ENCODE measurements around the gene CXCL5. TPM values are rescaled to one million over a fixed set of nuclear protein-coding genes. Genes with fewer than 3 reads are reported as not detected.

CXCL5 gene
- total RNA-seq, 2 donors from 2014 or later: 0.13 to 1.0 TPM

DNA sequence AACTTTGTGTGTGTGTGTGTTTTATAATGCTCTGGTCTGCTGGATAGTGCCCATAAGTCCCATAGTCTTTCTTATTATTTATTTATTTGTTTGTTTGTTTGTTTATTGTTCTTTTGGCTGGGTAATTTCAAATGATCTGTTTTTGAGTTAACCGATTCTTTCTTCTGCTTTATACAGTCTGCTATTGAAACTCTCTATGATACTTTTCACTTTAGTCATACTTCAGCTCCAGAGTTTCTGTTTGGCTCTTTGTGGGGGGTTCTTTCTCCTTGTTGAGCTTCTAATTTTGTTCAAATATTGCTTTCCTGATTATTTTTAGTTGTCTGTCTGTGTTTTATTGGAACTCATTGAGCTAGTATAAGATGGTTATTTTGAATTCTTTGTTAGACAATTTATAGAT is 30.0 kb upstream of the CXCL5 start:
- Histone ChIP-seq H3K9ac (ENCODE audit: low read depth in 2 of 2, low read length in 2 of 2) (no peak overlapping the region), H3K4me1 (no peaks in the 10 kb centered on the region), H3K27me3 (no peaks in the 10 kb centered on the region), H3K36me3 (no peaks in the 10 kb centered on the region), H3K9me3 (no peaks in the 10 kb centered on the region), H3K4me3 (no peak overlapping the region), H3K27ac (no peak overlapping the region)
- TF ChIP-seq, protein P1, sequence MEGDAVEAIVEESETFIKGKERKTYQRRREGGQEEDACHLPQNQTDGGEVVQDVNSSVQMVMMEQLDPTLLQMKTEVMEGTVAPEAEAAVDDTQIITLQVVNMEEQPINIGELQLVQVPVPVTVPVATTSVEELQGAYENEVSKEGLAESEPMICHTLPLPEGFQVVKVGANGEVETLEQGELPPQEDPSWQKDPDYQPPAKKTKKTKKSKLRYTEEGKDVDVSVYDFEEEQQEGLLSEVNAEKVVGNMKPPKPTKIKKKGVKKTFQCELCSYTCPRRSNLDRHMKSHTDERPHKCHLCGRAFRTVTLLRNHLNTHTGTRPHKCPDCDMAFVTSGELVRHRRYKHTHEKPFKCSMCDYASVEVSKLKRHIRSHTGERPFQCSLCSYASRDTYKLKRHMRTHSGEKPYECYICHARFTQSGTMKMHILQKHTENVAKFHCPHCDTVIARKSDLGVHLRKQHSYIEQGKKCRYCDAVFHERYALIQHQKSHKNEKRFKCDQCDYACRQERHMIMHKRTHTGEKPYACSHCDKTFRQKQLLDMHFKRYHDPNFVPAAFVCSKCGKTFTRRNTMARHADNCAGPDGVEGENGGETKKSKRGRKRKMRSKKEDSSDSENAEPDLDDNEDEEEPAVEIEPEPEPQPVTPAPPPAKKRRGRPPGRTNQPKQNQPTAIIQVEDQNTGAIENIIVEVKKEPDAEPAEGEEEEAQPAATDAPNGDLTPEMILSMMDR (IDR thresholded peaks at IDR 0.05): no peak
- no peak for DNase-seq
- intact Hi-C loops (cut with DNase I): no loop called here

DNA sequence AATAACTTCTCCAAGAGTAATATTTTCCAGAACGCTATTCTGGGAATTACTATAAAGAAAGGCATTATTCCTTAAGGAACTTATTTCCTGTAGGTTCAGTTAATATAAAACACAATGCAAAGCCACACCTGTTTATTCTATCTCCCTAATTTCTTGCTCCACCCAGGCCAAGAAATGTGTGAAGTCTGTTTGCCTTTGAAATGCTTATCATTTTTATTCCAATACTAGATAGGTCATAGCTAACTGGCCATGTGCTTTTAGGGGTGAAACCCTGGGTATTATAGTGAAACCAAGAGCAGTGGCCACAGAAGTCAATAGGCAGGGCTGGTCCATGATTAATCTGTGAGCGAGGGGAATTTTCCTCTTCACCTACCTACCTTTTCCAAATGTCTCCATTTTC is 25.2 kb upstream of the CXCL5 start:
- intact Hi-C loops (cut with DNase I): no loop called here

DNA sequence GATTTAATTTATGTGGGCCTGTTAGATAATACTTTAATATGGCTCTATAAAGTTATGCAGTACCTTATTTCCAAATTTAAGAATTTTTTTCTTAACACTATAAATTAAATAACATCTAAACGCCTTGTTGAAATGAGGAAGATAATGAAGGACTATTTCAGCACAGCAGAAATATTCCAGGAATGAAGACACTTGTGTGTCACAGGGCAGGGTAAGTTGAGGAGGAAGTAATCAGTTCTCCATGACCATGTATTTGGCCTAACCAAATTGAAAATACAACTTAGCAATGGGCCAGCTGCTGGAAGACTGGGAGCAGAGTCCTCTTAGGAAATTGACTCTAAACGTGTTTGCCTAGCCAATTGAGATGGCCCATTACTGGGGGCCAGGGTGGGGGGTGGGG is 23.1 kb upstream of the CXCL5 start:
- Histone ChIP-seq H3K9ac (ENCODE audit: low read depth in 2 of 2, low read length in 2 of 2) (no peak overlapping the region), H3K4me3 (no peak overlapping the region), H3K27ac (no peak overlapping the region), H3K36me3 (no peaks in the 10 kb centered on the region), H3K4me1 (no peaks in the 10 kb centered on the region), H3K9me3 (no peaks in the 10 kb centered on the region), H3K27me3 (no peaks in the 10 kb centered on the region)
- DNase-seq: no peak
- intact Hi-C loops (cut with DNase I): no loop called here
- TF ChIP-seq, protein P1 (IDR thresholded peaks at IDR 0.05): no peak

More for the DNA sequence above, 25.2 kb upstream of the CXCL5 start:
- peak overlapping the region; percentile 76 for H3K27ac ChIP-seq
- H3K36me3 ChIP-seq: no peaks in the 10 kb centered on the region
- no peaks in the 10 kb centered on the region for H3K9me3 ChIP-seq
- H3K4me1 ChIP-seq: no peaks in the 10 kb centered on the region
- H3K9ac ChIP-seq (ENCODE audit: low read depth in 2 of 2, low read length in 2 of 2): peak overlapping the region in 1 of 2 donors; percentile 68
- H3K4me3 ChIP-seq: no peak overlapping the region
- no peaks in the 10 kb centered on the region for H3K27me3 ChIP-seq
- TF ChIP-seq, protein P1 (IDR thresholded peaks at IDR 0.05): no peak
- peak; percentile 66 for DNase-seq

DNA sequence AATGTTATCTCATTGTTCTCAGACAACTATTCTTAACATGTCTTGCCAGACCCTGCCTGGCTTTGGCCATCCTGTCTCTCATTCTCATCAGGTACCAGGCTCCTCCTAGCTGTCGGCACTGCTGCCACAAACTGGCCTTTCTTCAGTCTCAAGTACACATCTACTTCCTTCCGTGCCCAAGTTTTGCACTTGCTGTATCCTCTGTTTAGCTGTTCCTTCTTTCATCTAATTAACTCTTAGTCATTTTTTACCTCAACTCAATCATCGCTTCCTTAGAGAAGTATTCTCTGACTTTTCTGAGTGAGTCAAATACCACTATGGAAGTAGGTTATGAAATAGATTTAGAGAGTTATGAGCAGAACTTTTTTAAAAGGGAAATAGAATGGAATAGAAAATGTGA is 20.3 kb upstream of the CXCL5 start:
- Histone ChIP-seq H3K9me3 (no peaks in the 10 kb centered on the region), H3K36me3 (no peaks in the 10 kb centered on the region), H3K27me3 (no peaks in the 10 kb centered on the region), H3K4me3 (no peak overlapping the region), H3K9ac (ENCODE audit: low read depth in 2 of 2, low read length in 2 of 2) (no peak overlapping the region), H3K27ac (no peak overlapping the region), H3K4me1 (no peaks in the 10 kb centered on the region)
- intact Hi-C loops (cut with DNase I): no loop called here
- no peak for DNase-seq
- TF ChIP-seq, protein P1 (IDR thresholded peaks at IDR 0.05): no peak

DNA sequence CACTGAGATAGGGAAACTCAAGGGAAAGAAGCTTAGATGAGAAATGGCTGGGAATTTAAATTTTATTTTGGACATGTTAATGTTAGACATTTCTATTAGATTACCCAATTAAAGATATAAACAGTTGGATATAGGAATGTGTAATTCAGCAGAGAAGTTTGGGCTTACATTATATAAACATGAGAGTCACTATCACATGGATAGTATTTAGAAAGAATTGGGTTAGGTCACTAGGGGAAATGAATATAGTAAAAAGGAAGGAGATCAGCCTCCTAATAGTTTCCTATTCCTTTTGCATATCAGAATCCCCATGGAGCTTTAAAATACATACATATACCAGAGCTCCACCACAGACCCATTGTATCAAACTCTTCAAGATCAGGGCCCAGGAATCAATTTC is 19.6 kb upstream of the CXCL5 start:
- no peaks in the 10 kb centered on the region for H3K36me3 ChIP-seq
- H3K27ac ChIP-seq: no peak overlapping the region
- no peak overlapping the region for H3K9ac ChIP-seq (ENCODE audit: low read depth in 2 of 2, low read length in 2 of 2)
- no peak for DNase-seq
- no peaks in the 10 kb centered on the region for H3K9me3 ChIP-seq
- H3K27me3 ChIP-seq: no peaks in the 10 kb centered on the region
- H3K4me3 ChIP-seq: no peak overlapping the region
- intact Hi-C loops (cut with DNase I): no loop called here
- no peaks in the 10 kb centered on the region for H3K4me1 ChIP-seq
- TF ChIP-seq, protein P1 (IDR thresholded peaks at IDR 0.05): no peak

DNA sequence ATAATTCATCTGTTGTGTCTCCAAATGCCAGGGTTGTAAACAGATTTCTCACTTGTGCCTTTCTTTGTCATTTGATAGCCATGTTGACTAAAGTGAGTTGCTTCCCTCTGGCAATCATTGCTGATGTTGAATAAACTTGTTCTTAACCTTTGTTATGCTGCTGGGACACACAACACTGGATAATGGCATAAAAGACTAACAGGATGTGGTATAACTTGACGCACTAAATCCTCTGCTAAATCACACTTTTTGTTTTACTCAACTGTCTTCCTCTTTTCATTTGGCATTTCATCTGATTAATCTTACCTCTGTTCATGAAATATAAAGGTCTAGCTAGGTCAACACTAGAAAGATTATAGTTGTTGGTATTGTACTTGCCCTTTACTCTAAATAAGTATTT is 17.6 kb upstream of the CXCL5 start:
- DNase-seq: no peak
- H3K36me3 ChIP-seq: no peaks in the 10 kb centered on the region
- no peaks in the 10 kb centered on the region for H3K27me3 ChIP-seq
- intact Hi-C loops (cut with DNase I): no loop called here
- H3K9ac ChIP-seq (ENCODE audit: low read depth in 2 of 2, low read length in 2 of 2): no peak overlapping the region
- H3K9me3 ChIP-seq: no peaks in the 10 kb centered on the region
- H3K4me3 ChIP-seq: no peak overlapping the region
- no peak overlapping the region for H3K27ac ChIP-seq
- no peaks in the 10 kb centered on the region for H3K4me1 ChIP-seq
- TF ChIP-seq, protein P1 (IDR thresholded peaks at IDR 0.05): no peak
